ENCODE results near the gene RAI14.

RAI14 gene

DNA sequence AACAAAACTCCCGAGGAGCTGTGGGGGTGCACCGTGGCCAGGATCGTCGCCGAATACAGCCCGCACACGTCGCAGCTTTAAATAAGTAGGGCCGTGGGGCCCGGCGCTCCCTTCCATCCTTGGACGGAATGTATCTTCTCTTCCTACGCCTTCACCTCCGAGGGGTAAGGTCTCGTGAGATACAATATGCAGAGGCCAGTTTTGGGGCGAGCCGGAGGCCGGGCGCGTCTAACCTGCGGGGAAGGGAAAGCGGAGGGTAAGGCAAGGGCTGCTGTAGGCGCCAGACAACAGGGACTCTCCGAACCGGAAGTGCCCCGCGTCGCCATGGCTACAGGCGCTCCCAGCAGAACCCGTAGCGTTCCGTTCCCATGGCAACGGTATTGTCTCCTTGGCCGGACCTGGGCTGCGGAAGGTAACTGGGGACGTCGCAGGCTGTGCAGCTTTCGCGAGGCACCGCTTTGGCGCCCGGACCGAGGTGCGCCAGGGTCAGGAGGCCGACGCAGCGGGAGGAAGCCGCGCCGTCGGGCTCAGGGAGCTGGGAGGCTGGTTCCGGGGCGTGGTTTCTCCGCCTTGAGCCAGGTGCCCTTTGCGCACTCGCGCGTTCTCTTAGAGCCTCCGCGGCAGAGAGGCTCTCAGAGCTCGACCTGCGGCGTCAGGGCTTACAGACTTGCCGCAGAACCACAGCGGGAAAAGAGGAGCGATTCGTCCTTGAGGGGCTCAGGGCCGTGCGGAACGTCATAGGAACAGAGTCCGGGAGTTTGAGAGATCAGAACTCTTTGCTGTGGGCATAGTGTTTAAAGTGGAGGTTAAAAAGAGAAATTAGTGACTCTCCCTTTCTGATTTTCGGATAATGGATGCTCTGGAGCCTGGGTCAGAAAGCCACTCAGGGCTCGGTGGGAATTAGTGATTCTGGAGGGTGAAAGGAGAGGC, 182.9 kb downstream of the RAI14 start, which contains the start of gene TTC23L:
TSS of gene TTC23L (plus strand) at position 380 of the 930 bp plus-strand sequence. CDS start 1,508 bp downstream, outside the sequence.
- DNase-seq (ENCODE audit: insufficient read length, low spot score) (peak; percentile 76), FAIRE-seq (peak; percentile 73)

DNA sequence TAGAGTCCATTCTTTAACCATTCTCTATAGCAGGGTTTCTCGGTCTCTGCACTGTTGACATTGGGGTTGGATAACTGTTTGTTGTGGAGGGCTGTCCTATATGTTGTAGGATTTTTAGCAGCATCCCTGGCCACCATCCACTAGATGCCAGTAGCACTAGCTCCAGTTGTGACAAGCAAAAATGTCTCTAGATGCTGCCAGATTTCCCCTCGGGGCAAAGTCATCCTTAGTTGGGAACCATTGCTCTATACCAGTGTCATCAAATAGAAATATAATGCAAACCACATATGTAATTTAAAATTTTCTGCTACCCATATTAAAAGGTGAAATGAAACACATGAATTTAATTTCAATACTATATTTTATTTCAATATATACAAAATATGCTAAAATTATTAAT, 185.7 kb downstream of the RAI14 start:
- no peak for DNase-seq (ENCODE audit: insufficient read length, low spot score)
- FAIRE-seq: no peak

DNA sequence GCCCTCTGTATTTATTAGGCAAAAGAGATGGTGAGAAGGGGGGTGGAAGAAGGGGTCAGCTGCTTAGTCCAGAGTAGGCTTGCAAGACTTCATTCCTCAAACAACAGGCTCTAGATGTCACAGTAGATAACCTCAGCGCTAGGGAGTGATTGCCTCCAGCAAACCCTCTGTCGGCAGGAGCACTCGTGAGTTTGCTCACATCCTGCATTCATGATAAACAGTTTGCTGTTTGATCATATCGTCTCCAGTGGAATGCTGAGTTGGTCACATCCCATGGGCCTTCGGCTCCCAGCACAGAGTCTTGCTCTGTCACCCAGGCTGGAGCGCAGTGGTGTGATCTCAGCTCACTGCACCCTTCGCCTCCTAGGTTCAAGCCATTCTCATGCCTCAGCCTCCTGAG, 186.4 kb downstream of the RAI14 start:
- no peak for FAIRE-seq
- no peak for DNase-seq (ENCODE audit: insufficient read length, low spot score)

DNA sequence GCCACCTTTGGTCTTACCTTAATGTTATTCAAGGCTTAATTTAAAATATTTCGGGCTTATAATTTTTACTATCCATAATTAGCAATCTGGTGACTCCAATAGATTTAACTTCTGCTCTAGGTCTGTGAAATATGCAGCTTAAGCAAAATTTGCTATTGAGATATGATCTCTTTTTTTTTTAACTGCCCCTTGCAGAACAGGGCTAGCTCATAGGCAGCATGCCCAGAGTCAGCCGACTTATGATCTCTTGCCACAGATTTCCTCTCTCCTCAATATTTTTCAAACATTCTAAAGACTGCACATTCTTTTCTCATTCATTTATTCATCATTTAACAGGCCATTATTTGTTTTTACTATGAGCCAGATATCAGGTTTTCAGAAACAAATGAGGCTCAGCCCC, 187.4 kb downstream of the RAI14 start:
- no peak for DNase-seq (ENCODE audit: insufficient read length, low spot score)
- FAIRE-seq: no peak

DNA sequence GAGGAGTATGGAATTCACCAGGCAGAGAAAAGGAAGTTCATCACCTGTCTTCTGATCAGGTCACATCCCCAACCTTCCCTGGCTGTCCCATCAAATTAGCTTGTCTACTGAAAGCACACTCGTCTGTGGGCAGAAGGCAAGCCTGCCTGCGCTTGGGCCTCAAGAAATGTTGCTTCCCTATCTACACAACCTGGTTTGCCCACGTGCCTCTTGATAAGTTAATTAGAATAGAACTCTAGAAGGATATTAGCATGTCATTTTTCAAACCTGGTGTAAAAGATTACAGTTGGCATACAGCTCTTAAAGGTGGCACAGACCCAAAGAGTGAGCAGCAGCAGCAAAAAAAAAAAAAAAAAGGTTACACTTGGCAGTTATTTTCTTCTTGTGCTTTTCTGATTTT, 188.0 kb downstream of the RAI14 start:
- FAIRE-seq (no peak), DNase-seq (ENCODE audit: insufficient read length, low spot score) (no peak)

DNA sequence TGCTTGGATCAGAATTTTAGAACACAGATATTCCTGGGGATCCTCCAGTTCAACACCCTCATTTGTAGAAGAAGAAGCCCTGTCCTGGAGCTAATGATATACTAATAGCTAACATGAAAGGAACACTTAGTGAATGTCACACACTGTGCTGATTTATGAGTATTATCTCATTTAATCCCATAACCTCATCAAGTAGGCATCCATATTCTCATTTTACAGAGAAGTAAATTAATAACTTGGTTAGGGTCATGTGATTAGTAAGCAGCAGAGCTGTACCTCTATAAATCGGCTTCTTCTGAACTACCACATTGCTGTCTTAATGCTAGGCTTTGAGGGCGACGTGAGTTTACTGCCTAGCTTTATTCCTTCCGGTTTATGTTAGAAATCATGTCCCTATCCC, 188.9 kb downstream of the RAI14 start:
- FAIRE-seq (peak; percentile 4), DNase-seq (ENCODE audit: insufficient read length, low spot score) (no peak)

DNA sequence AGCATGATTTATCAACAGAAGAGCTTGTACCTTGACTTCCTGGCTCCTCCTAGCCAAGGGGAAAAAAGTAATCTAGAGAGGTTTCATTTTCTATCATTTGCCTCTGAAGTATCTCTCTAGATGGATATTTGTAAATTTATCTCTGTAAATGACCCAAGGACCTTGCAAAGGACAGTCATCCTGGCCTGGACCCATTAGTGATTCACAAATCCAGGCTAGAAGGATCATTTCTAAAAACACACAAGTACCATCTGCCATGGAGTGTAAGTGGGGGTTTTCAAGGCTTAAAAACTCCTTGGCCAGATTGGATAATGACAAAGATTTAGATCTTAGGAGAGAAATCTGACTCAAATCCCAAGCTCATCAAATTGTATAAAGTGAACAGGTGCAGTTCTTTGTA, 190.9 kb downstream of the RAI14 start:
- FAIRE-seq: no peak
- DNase-seq (ENCODE audit: insufficient read length, low spot score): no peak

DNA sequence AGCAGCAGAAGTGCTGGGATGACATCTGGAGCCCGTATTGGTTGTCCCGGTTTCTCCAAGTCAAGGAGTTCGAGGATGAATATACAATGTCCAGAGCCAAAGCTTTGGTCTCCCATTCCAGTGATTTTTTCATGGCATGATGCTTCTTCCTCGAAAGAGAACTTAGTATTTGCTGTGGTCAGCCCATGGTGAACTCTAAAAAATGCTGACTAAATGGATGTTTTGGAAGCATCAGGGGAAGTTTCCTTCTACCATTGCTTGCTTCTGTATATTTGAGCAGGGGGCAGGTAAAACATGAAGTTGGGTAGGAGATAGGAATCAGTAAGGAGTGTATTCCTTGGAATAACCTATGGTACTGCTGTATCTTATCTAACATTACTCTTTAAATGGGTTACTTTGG, 191.4 kb downstream of the RAI14 start:
- FAIRE-seq (no peak), DNase-seq (ENCODE audit: insufficient read length, low spot score) (no peak)

DNA sequence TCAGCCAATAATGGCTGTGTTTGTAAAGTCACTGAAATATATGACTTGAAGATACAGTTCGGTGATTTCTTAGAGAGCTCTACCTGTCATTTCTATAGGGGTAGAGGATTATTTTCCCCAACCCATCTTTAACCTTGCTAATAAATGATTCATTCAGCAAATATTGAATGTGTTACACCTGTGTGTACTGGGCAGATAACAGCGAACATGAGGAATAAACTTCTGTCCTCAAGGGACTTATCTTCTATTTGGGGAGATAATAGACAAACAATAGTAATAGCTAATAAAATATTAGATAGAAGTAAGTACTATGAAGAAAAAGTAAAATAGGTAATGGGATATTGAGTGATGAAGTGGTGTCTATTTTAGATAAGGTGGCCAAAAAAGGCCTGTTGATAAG, 192.1 kb downstream of the RAI14 start:
- FAIRE-seq (no peak), DNase-seq (ENCODE audit: insufficient read length, low spot score) (no peak)

DNA sequence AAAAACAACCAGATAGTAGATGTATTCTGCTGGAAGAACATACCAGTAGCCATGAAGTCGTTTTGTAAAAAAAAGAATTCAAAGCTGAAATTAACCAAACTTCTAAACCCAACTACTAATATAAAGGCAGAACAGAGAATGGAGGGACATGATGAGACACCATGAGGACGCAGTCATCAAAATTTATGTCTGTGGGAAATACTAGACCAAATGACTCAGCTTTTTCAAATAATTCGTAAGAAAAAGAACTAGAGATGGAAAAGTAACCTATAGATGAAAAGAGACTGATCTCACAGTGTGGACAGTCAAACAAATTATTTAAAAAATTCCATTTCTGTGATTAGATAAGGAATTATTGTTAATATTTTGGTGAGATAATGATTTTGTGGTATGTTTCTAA, 193.1 kb downstream of the RAI14 start:
- FAIRE-seq: no peak
- no peak for DNase-seq (ENCODE audit: insufficient read length, low spot score)

DNA sequence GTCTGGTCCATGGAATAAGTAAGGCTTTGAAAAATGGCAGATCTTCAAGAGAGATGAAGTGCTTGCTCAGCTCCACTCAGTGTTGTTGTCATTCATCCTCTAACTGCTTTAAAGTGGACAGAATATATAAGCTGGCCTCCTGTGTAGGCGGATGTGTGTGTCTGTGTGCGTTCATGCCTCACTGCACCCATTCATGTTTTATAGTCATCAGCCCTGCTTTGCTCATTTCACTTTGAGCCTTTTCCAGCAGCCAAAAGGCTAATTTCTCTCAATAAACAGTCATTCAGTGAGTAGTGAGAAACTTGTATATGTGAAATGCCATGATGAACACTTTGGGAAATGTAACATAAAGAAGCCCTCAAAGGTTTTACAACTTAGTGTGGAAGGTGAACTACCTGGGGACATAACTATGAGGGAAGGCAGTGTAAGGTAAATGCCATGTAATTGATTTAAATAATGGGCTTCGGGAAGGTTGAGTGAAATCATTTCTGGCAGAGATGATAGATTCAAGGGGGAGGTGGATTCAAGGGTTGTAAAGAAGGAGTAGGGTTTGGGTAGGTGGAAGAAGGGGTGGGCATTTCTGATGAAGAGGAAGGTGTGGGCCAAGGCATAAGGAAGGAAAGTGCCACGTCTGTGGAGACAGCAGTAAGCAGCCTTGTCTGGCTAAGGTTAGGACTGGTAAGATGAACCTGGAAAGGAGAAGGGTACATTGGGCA, 198.5 kb downstream of the RAI14 start:
- peak; percentile 71 for FAIRE-seq
- DNase-seq (ENCODE audit: insufficient read length, low spot score): peak; percentile 15

DNA sequence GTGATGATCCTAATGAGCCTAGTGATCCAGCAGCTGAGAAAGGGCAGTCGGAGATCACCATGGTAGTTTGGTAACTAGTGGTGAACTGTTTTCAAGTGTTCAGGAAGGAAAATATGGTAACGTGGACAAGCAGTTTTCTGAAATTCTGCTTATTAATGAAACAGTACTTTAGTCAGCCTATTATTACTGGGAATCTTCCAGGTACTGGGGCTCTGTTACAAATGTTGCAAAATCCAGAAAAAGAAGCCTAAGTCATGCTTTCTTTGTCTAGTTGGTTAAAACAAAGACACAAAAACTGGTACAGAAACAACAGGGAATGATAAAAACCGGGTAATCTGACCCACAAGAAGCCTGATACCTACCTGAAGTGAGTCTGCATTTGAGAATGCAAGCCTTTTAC, 201.0 kb downstream of the RAI14 start:
- DNase-seq (ENCODE audit: insufficient read length, low spot score): no peak
- FAIRE-seq: no peak

DNA sequence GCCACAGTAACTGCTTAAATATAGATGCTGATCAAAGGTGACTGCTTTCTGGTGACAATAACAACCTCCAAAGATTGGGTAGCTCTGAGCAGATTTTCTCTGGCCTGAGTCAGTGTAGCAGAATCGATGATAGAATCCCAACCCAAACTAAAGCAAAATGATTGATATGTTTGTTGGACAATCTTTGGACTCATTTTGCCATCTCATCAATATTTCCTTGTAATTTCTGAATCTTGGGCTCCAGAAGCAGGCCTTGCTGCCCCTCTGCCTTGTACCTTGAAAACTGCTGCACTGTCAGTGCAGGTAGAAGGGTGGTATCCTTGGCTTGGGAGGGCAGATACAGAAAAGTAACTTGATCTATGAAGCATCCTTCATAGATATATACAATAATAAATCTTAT, 201.8 kb downstream of the RAI14 start:
- no peak for DNase-seq (ENCODE audit: insufficient read length, low spot score)
- no peak for FAIRE-seq

DNA sequence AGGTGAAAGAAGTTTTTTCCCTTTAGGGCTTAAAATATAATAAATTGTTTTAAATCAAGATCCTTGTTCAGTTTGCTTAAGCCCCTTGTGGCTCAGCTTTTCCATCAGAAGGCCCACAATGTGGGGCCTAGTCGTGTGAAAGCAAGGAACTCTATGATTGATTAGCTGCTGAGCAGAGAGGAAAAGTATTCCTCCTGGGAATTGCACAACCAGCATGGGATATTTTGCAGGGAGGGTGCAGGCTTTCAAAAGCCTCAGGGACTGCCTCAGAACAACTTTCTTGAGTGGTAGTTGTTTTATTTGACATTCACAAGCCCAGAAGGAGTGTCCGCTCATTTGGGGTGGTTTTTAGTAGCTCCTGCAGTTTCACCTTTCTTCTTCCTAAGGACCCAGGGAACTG, 202.7 kb downstream of the RAI14 start:
- DNase-seq (ENCODE audit: insufficient read length, low spot score) (no peak), FAIRE-seq (no peak)

DNA sequence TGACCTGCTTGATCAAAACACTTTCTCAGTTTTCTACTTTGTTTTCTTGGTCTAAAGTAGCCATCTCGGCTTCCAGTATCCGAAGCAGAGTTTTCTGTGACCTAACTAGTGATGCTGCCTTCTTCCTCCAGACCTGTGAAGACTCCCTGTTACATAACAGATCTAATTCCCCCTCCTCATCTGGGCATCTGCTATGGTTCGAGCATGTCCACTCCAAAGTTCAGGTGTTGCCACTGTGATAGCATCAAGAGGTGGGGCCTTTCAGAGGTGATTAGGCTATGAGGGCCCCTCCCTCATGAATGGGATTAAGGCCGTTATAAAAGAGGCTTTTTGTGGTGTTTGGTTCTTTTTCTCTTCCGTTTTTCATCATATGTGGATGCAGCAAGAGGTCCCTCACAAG, 203.1 kb downstream of the RAI14 start:
- DNase-seq (ENCODE audit: insufficient read length, low spot score): no peak
- no peak for FAIRE-seq

DNA sequence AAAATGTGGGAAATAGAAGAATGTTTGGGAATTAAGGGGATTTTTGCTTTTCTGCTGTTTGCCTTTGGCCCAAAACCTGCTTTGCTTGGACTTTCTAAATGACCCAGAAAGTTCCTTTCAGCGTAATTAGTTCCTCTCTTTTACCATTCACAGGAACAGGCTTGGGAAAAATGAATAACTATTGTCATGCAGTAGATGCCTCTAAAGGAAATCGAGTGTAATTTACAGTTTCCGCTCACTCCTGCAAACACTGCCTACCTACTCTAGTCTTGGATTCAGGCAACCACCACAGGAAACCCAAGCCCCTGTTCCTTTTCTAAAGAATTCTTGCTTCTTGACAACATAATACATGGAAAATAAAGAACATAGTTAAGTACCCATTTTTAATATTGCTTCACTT, 207.8 kb downstream of the RAI14 start:
- no peak for DNase-seq (ENCODE audit: insufficient read length, low spot score)
- no peak for FAIRE-seq

DNA sequence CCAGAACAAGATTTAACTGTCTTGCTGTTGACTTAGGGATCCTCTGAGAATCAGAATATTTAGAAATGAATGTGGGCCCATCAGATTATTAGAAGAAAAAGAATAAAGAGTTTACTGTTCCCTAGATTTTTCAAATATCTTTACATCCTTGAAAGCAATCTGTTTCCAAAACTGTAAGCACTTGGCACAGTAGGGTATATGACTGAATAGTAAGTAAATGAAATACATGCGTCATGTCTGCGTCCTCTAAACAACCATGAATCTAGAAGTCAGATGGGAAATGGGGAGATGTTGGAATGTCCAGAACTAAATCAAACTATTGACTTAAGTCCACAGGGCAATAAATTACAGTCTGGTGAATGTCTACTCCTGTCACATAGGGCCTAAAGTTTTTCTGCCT, 209.0 kb downstream of the RAI14 start:
- no peak for FAIRE-seq

DNA sequence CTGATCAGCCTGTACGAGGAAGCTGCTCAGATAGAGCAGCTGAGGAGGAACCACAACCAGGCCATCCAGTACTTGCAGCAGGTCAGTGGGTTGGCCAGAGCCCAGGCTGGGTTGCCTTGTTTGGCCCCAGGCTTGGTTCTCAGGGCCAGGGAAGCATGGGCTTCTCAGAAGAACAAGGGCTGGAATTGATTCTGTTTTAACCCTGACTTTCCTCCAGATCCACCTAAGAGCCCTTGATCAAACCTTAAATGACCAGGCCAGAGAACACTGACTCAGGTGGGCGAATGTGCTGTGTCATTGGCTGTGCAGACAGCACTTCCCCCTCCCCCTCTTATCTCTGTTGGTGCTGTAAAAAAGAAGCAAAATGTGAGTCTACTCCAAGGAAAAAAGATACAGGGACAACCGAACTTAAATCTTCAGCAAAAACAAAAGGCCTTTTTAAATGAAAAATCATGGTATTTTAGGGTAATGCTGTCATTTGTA, 210.9 kb downstream of the RAI14 start:
- DNase-seq (ENCODE audit: insufficient read length, low spot score) (no peak), FAIRE-seq (no peak)

More for the DNA sequence above, 209.0 kb downstream of the RAI14 start:
- DNase-seq (ENCODE audit: insufficient read length, low spot score): no peak

DNA sequence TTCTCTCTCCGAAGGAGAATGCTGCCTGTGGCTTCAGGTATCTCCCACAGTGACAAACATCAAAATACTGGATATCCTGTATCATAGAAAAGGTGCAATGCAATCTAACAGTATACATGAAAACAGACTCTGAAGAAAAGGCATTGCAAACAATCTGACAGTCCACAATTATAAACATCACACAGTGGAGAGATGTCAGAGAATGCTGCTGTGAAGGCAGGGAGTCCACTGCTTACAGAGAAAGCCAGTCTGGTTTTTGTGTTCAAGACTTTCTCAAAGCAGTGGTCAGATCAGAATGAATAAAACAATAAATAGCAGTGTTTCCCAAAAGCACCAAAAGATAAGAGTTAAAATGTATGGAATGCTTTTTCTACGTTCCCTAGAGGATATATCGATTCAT, 211.5 kb downstream of the RAI14 start:
- FAIRE-seq (no peak), DNase-seq (ENCODE audit: insufficient read length, low spot score) (no peak)

DNA sequence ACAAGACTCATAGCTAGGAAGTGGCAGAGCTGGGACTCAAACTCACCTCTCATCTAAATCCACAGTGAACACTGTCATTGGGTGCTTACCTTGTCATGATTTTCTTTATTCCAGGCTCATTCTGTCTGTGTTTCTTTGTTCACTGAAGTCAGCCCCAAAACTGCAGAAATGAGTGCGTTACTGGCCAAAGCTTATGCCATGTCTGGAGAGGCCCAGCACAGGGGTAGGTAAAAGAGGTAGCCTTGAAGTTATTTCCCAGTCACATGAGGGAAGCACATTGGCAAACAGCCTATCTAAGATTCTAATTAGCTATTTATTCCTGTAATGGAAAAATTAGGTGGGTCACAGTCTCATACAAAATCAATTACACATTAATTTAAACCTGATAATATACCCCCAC, 212.7 kb downstream of the RAI14 start:
- FAIRE-seq (no peak), DNase-seq (ENCODE audit: insufficient read length, low spot score) (no peak)

DNA sequence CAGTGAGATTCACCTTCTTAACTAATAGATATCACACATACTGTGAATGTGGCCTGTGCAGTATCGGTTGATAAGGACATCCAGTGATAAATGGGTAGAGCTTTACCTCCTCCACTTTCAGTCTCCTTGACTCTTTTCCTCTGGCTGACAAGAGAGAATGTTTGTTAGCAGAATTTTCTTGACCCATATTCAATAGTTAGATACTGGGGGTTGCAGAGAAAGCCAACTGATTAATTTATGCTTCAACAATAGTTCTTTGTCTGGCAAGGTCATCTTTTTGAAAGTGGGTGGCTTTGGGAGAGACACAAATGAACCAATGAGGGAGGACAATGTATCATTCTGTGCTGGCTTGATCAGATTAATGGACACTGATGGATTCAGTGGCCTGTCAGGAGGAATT, 213.1 kb downstream of the RAI14 start:
- no peak for FAIRE-seq

DNA sequence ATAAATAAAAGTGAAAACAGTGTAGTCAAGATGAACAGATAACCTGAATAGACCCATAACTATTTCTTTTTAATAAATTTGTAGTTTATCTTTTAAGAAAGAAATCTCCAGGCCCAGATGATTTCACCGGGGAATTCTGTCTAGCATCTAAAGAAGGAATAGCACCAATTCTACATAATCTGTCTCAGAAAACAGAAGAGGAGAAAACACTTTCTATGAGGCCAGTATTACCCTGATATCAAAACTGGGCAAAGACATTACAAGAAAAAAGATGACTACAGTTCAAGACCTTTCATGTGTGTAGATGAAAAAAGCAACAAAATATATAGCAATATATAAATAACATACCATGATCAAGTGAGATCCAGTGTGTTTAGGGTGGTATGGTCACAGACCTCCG, 214.3 kb downstream of the RAI14 start:
- FAIRE-seq (no peak), DNase-seq (ENCODE audit: insufficient read length, low spot score) (no peak)

More for the DNA sequence above, 213.1 kb downstream of the RAI14 start:
- DNase-seq (ENCODE audit: insufficient read length, low spot score): no peak
